Hepatocyte (in vitro differentiated cells): ENCODE measurements around the gene DDC. TPM values are rescaled to one million over a fixed set of nuclear protein-coding genes. Genes with fewer than 3 reads are reported as not detected.
A peak's percentile ranks its signal among the peaks of the same experiment; 100 is the strongest.

Source experiments
- DNase-seq: peaks from one replicate; pipeline ENCODE4 v3.0.0-alpha.2; 2016; ENCODE audit warnings: low spot score
- H2AFZ ChIP-seq: fragments of 200-600 bp; sonication (generic); 2 replicates; pipeline ENCODE4 v1.6.0; 2016; ENCODE audit warnings: antibody characterized with exemption, mild to moderate bottlenecking
- H3K27ac ChIP-seq: fragments of 200-600 bp; sonication (generic); 2 replicates; pipeline ENCODE4 v1.5.1; 2016; ENCODE audit warnings: mild to moderate bottlenecking
- H3K27me3 ChIP-seq: fragments of 200-600 bp; sonication (generic); 2 replicates; pipeline ENCODE4 v1.6.1; 2016
- H3K36me3 ChIP-seq: fragments of 200-600 bp; sonication (generic); replicated peaks from 2 replicates; pipeline ENCODE4 v1.5.1; 2016; ENCODE audit warnings: low read depth; ENCODE audit not compliant: insufficient read depth
- H3K4me1 ChIP-seq: fragments of 200-600 bp; sonication (generic); 2 replicates; pipeline ENCODE4 v1.5.1; 2016; ENCODE audit warnings: mild to moderate bottlenecking, moderate library complexity; ENCODE audit not compliant: insufficient read depth
- H3K4me2 ChIP-seq: fragments of 200-600 bp; sonication (generic); 2 replicates; pipeline ENCODE4 v1.6.0; 2016
- H3K4me3 ChIP-seq: fragments of 200-600 bp; sonication (generic); 2 replicates; pipeline ENCODE4 v1.5.1; 2016; ENCODE audit warnings: mild to moderate bottlenecking
- H3K79me2 ChIP-seq: fragments of 200-600 bp; sonication (generic); 2 replicates; pipeline ENCODE4 v1.6.0; 2017; ENCODE audit warnings: mild to moderate bottlenecking
- H3K9me2 ChIP-seq: fragments of 200-600 bp; sonication (generic); replicated peaks from 2 replicates; pipeline ENCODE4 v1.6.0; 2017; ENCODE audit warnings: mild to moderate bottlenecking; ENCODE audit not compliant: insufficient read depth
- H3K9me3 ChIP-seq: fragments of 200-600 bp; sonication (generic); 2 replicates; pipeline ENCODE4 v1.5.1; 2016; ENCODE audit warnings: low read depth, mild to moderate bottlenecking
- H4K20me1 ChIP-seq: fragments of 200-600 bp; sonication (generic); 2 replicates; pipeline ENCODE4 v1.6.0; 2016; ENCODE audit warnings: mild to moderate bottlenecking; ENCODE audit not compliant: insufficient read depth, poor library complexity, severe bottlenecking
- EZH2 ChIP-seq: fragments of 200-600 bp; sonication (generic); IDR thresholded peaks from 2 replicates; pipeline ENCODE4 v1.6.1; 2016; ENCODE audit warnings: antibody characterized with exemption, mild to moderate bottlenecking, borderline replicate concordance
- EZH2phosphoT487 ChIP-seq: fragments of 200-600 bp; sonication (generic); IDR thresholded peaks from one replicate; pipeline ENCODE4 v1.6.1; 2018; ENCODE audit warnings: antibody characterized with exemption, mild to moderate bottlenecking, low read depth, moderate library complexity; ENCODE audit not compliant: unreplicated experiment, severe bottlenecking
- WGBS: methylation state at CpG from one replicate; pipeline ENCODE4 v1.1.6; 2016; ENCODE audit warnings: low lambda C conversion rate; ENCODE audit errors: missing lambda C conversion rate; 5-methylcytosine and 5-hydroxymethylcytosine counted together
- polyA plus RNA-seq: library from polyadenylated mRNA; unstranded; fragments of >200 nt; fragmentation: Nextera tagmentation; extraction: Ambion mirVana; gene quantifications from 2 replicates; pipeline ENCODE4 v1.2.1, GENCODE V29; 2016
- total RNA-seq: library from RNA; depleted of rRNA; stranded (reverse); fragments of >200 nt; gene quantifications from 2 replicates; pipeline ENCODE4 v1.2.3, GENCODE V29; 2014
- TF ChIP-seq, protein P1 (sequence below): fragments of 200-600 bp; sonication (generic); IDR thresholded peaks from 2 replicates; pipeline ENCODE4 v1.5.1; 2016; ENCODE audit warnings: antibody characterized with exemption, mild to moderate bottlenecking; ENCODE audit not compliant: poor library complexity

The DDC gene
- total and polyA plus RNA-seq, 2 experiments from 2014 or later = 42.4 to 56.1 TPM

DNA sequence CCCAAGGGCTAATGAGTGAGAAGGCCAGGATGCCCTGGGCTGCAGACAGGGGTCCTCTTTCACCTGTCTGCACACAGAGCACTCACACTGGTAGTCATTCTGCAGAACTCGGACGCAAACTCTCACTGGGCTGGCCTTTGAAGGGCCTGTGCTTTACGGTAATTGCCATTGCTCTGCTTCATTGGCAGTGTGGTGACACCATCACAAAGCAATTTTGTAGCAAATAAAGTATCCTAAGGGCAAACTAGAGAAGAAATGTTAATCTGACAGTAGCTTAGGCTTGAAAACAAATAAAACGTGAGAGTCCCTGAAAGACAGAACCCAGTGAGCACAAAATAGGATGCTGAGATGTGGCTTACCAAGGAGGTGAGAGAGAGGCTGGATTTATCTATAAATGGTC is 84.4 kb downstream of the DDC start:
- Histone ChIP-seq H3K4me2 (no peak overlapping the region), H3K36me3 (no peaks in the 10 kb centered on the region), H2AFZ (no peak overlapping the region), H3K27me3 (no peaks in the 10 kb centered on the region), H4K20me1 (no peaks in the 10 kb centered on the region), H3K9me3 (no peaks in the 10 kb centered on the region), H3K79me2 (no peaks in the 10 kb centered on the region), H3K9me2 (no peaks in the 10 kb centered on the region), H3K27ac (no peak overlapping the region), H3K4me3 (no peak overlapping the region), H3K4me1 (peaks cover 5% of the 10 kb centered on the region)
- WGBS = 39% methylated on average over 4 of the region's 4 CpGs
- TF ChIP-seq, protein P1, sequence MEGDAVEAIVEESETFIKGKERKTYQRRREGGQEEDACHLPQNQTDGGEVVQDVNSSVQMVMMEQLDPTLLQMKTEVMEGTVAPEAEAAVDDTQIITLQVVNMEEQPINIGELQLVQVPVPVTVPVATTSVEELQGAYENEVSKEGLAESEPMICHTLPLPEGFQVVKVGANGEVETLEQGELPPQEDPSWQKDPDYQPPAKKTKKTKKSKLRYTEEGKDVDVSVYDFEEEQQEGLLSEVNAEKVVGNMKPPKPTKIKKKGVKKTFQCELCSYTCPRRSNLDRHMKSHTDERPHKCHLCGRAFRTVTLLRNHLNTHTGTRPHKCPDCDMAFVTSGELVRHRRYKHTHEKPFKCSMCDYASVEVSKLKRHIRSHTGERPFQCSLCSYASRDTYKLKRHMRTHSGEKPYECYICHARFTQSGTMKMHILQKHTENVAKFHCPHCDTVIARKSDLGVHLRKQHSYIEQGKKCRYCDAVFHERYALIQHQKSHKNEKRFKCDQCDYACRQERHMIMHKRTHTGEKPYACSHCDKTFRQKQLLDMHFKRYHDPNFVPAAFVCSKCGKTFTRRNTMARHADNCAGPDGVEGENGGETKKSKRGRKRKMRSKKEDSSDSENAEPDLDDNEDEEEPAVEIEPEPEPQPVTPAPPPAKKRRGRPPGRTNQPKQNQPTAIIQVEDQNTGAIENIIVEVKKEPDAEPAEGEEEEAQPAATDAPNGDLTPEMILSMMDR = no peak
- TF ChIP-seq EZH2 (no peak), EZH2phosphoT487 (no peak)
- DNase-seq = no peak

DNA sequence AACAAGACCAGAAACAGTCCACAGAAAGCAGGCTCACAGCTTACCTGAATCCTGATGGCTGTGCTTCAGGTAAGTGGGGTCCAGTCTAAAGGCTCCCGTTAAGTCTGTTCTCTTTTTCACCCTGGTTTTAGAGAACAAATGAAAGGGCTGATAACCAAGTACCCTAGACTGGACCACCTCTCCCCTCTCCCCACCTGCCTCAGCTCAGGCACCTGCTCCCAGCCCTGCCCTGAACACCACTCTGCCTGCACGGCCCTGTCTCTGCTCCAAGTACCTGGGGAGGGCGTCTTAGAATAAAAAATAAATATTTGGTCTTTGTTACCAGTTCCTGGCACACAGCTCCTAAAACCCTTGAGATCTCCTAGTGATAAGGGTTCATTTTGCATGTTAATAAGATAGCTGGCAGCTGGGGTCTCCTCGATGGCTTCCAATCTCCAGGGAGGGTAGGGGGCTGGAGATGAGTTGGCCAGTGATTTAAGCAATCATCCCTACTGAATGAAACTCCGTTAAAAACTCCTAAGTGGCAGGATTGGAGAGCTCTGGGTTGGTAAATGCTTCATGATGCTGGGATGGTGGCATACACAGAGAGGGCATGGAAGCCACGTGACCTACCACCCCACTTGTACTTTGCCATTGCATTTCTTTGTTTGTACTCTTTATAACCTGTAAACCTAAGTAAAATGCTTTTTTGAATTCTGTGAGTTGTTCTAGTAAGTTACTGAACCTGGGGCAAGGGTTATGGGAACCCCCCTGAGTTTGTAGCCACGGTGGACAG is 85.3 kb downstream of the DDC start:
- Histone ChIP-seq H3K4me3 (no peak overlapping the region), H3K4me2 (no peak overlapping the region), H2AFZ (no peak overlapping the region), H3K27me3 (no peaks in the 10 kb centered on the region), H3K36me3 (no peaks in the 10 kb centered on the region), H3K79me2 (no peaks in the 10 kb centered on the region), H3K27ac (no peak overlapping the region), H3K4me1 (peaks cover 6% of the 10 kb centered on the region), H3K9me2 (no peaks in the 10 kb centered on the region), H3K9me3 (no peaks in the 10 kb centered on the region), H4K20me1 (no peaks in the 10 kb centered on the region)
- 85% methylated on average over 7 of the region's 7 CpGs for WGBS
- TF ChIP-seq EZH2 (no peak), EZH2phosphoT487 (no peak)
- TF ChIP-seq, protein P1 = no peak
- DNase-seq = no peak

DNA sequence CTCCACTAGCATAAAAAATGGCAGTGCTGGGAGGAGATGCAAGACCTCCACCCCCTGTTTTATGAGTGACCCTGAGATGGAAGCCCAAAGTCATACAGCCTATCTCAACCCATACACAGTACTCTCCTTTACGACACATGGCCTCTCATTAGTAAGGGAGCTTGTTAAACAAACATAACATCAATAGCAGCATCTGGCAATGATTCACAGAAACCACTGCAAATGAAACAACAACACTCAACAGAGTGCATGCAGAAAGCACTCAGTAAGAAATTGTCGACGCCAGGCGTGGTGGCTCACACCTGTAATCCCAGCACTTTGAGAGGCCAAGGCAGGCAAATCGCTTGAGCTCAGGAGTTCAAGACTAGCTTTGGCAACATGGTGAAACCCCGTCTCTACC is 87.6 kb downstream of the DDC start:
- TF ChIP-seq EZH2 (no peak), EZH2phosphoT487 (no peak)
- TF ChIP-seq, protein P1 = no peak
- 58% methylated on average over 6 of the region's 6 CpGs for WGBS

More for the DNA sequence above, 87.6 kb downstream of the DDC start:
- Histone ChIP-seq H3K79me2 (no peaks in the 10 kb centered on the region), H3K4me2 (no peak overlapping the region), H3K9me3 (no peaks in the 10 kb centered on the region), H3K4me3 (no peak overlapping the region), H3K36me3 (no peaks in the 10 kb centered on the region), H3K9me2 (no peaks in the 10 kb centered on the region), H3K27me3 (no peaks in the 10 kb centered on the region), H4K20me1 (no peaks in the 10 kb centered on the region), H3K27ac (peak overlapping the region; percentile 73), H2AFZ (no peak overlapping the region), H3K4me1 (peaks cover 11% of the 10 kb centered on the region)
- DNase-seq = peak; percentile 40
